HUES64 (cell line): ENCODE measurements around the gene HEXD.

Experiments
- H3K27ac ChIP-seq: 2 replicates; pipeline ENCODE4 v1.7.0; 2013; ENCODE audit warnings: low read depth, low read length, inconsistent platforms
- H3K27me3 ChIP-seq: 2 replicates; pipeline ENCODE4 v1.6.1; 2013; ENCODE audit warnings: mild to moderate bottlenecking, low read length; ENCODE audit not compliant: insufficient read depth
- H3K36me3 ChIP-seq: 2 replicates; pipeline ENCODE4 v1.6.1; 2013; ENCODE audit warnings: mild to moderate bottlenecking, low read length; ENCODE audit not compliant: insufficient read depth
- H3K4me1 ChIP-seq: 2 replicates; pipeline ENCODE4 v1.6.1; 2013; ENCODE audit warnings: mild to moderate bottlenecking, low read length, moderate library complexity; ENCODE audit not compliant: insufficient read depth
- H3K4me3 ChIP-seq: 2 replicates; pipeline ENCODE4 v1.5.1; 2013; ENCODE audit warnings: mild to moderate bottlenecking, low read length, moderate library complexity
- H3K9ac ChIP-seq: 2 replicates; pipeline ENCODE4 v1.6.1; 2013; ENCODE audit warnings: mild to moderate bottlenecking, low read depth, low read length
- H3K9me3 ChIP-seq: 2 replicates; pipeline ENCODE4 v1.6.1; 2013; ENCODE audit warnings: low read depth, low read length; ENCODE audit not compliant: insufficient read depth
- WGBS: fragments of 150-250, 120-280 bp; methylation state at CpG from one replicate; pipeline ENCODE4 v1.1.7; 2013; ENCODE audit warnings: missing lambda C conversion rate; 5-methylcytosine and 5-hydroxymethylcytosine counted together

Gene HEXD

DNA sequence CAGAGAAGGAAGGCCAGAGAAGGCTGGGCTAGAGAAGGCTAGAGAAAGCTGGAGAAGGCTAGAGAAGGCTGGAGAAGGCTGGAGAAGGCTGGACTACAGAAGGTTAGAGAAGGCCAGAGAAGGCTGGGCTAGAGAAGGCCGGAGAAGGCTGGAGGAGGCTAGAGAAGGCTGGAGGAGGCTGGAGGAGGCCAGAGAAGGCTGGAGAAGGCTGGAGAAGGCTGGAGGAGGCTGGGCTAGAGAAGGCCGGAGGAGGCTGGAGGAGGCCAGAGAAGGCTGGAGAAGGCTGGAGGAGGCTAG lies 6.7 kb downstream of the HEXD start:
- Histone ChIP-seq H3K27ac (no peak overlapping the region), H3K36me3 (peaks cover 10% of the 10 kb centered on the region; the same call in 1 of the 2 replicates), H3K9ac (no peak overlapping the region), H3K27me3 (no peaks in the 10 kb centered on the region), H3K4me1 (no peaks in the 10 kb centered on the region), H3K9me3 (no peaks in the 10 kb centered on the region), H3K4me3 (no peak overlapping the region)
- WGBS: 93% methylated on average over 2 of the region's 2 CpGs

DNA sequence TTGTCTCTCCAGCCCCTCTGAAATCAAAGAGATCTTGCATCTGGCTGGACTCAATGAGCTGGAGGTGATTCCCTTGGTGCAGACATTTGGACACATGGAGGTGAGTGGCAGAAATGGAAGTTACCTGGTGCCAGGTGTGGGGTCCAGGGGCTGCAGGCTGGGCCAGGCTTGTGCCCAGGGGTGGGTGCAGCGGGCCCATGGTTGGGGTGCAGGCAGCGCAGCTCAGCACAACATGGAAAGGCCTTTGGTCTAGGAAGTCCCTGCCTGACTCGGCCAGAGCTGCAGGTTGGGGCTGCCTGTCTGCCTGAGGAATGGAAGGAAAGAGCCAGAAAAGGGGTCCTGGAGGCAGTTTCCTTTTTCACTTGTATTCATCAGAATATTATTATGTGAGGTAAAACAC lies 10.4 kb downstream of the HEXD start:
- H3K9ac ChIP-seq: no peak overlapping the region
- 98% methylated on average over 3 of the region's 3 CpGs for WGBS
- no peaks in the 10 kb centered on the region for H3K27me3 ChIP-seq
- H3K9me3 ChIP-seq: no peaks in the 10 kb centered on the region
- no peaks in the 10 kb centered on the region for H3K36me3 ChIP-seq
- H3K27ac ChIP-seq: no peak overlapping the region
- H3K4me3 ChIP-seq: no peak overlapping the region
- H3K4me1 ChIP-seq: no peaks in the 10 kb centered on the region

DNA sequence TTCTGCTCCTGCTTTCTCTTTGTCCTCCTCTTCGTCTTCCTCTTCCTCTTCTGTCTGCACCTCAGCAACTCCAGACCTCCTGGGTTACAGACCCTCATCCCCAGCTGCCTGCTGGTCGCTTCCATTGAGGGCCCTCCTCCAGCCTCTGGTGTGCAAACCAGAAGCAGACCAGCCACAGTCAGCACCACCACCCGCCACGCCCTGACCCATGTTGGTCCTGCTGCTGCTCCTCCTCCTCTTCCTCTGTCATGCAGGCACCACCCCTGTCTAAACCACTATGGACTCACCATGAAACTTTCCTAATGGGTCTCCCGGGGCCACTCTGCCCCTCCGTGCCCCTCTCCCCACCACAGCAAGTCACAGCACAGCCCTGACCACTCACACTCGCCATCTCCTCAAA lies 11.7 kb downstream of the HEXD start:
- H3K4me1 ChIP-seq: no peaks in the 10 kb centered on the region
- 77% methylated on average over 7 of the region's 7 CpGs for WGBS
- no peak overlapping the region for H3K4me3 ChIP-seq
- H3K36me3 ChIP-seq: no peaks in the 10 kb centered on the region
- no peak overlapping the region for H3K27ac ChIP-seq
- no peak overlapping the region for H3K9ac ChIP-seq
- H3K9me3 ChIP-seq: no peaks in the 10 kb centered on the region
- H3K27me3 ChIP-seq: no peaks in the 10 kb centered on the region

DNA sequence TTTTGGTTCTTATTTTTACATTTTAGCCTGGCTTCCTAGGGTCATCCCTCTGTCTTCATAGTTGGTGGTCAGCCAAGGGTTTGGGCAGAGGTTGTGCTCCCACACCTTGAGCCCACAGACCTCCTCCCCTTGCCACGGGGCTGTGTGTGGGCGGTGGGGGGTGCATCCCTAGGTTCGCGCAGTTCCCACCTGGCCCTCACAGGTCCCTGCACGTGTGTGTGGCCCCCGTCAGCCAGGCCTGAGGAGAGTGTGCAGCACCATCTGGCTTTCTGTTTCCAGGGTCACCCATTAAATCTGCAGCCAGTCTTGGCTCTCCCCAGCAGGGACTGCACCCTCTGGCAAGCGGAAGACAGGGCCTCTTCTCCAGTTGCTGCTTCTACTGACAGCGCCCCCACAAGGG lies 13.9 kb downstream of the HEXD start:
- 95% methylated on average over 8 of the region's 8 CpGs for WGBS
- Histone ChIP-seq H3K36me3 (no peaks in the 10 kb centered on the region), H3K9ac (no peak overlapping the region), H3K9me3 (no peaks in the 10 kb centered on the region), H3K4me1 (no peaks in the 10 kb centered on the region), H3K4me3 (no peak overlapping the region), H3K27me3 (no peaks in the 10 kb centered on the region), H3K27ac (no peak overlapping the region)

DNA sequence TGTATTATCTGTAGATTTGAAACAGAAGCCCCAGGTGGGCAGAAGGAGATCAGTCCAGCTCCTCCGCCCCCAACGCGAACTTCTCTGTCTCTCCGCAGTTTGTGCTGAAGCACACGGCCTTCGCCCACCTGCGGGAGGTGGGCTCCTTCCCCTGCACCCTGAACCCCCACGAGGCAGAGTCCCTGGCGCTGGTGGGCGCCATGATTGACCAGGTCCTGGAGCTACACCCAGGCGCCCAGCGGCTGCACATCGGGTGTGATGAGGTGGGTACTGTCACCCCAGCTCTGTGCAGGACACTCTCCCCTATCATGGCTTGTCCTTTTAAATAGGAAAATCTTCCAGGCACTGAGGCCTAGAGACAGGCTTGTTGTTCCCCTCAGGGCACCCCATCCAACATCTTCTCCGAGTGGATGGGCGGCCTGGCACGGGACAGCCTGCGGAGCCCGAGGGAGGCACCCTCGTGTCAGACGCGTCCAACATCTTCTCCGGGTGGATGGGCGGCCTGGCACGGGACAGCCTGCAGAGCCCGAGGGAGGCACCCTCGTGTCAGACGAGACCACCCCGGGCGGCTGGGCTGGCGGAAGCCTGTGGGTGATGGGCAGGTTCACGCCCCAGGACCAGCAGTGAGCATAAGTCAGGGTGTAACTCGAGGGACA lies 15.5 kb downstream of the HEXD start:
- Histone ChIP-seq H3K9ac (no peak overlapping the region), H3K27ac (no peak overlapping the region), H3K9me3 (no peaks in the 10 kb centered on the region), H3K36me3 (no peaks in the 10 kb centered on the region), H3K4me1 (no peaks in the 10 kb centered on the region), H3K4me3 (no peak overlapping the region), H3K27me3 (no peaks in the 10 kb centered on the region)
- 91% methylated on average over 32 of the region's 32 CpGs for WGBS

DNA sequence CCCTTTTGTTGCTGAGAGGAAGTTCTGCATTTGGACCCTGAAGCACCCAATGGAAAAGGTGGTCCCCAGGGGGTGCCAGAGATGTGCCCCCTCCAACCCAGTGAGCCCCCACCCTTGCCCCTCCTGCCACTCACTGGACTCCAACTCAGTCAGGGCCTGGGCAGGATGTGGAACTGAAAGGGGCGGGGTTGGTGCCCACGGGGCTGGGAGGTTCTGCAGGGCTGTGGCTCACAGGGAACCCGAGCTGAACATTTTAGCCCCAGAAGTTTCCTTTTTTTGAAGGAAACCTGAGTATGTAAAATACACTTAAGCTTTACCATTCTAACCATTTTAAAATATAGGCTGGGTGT lies 16.0 kb downstream of the HEXD start:
- 71% methylated on average over 3 of the region's 3 CpGs for WGBS
- Histone ChIP-seq H3K4me1 (no peaks in the 10 kb centered on the region), H3K27me3 (no peaks in the 10 kb centered on the region), H3K27ac (no peak overlapping the region), H3K9ac (no peak overlapping the region), H3K4me3 (no peak overlapping the region), H3K36me3 (no peaks in the 10 kb centered on the region), H3K9me3 (no peaks in the 10 kb centered on the region)

DNA sequence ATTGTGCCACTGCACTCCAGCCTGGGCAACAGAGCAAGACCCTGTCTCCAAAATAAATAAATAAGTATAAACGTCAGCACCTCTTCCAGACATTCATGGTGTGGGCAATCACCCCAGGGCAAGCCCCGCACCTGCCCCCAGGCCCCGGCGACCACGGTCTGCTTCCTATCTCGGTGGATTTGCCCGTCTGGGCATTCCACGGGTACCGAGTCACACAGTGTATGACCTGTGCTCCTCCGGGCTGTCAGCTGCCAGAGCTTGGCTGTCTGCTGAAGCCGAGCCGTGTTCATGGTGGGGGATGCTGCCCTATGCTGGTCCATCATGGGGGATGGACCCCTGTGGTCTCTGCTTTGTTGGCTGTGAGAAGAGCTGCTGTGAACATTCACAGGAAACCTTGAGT lies 17.0 kb downstream of the HEXD start:
- H3K4me1 ChIP-seq: no peaks in the 10 kb centered on the region
- no peaks in the 10 kb centered on the region for H3K27me3 ChIP-seq
- H3K36me3 ChIP-seq: no peaks in the 10 kb centered on the region
- no peak overlapping the region for H3K4me3 ChIP-seq
- H3K27ac ChIP-seq: no peak overlapping the region
- no peak overlapping the region for H3K9ac ChIP-seq
- 77% methylated on average over 12 of the region's 12 CpGs for WGBS
- H3K9me3 ChIP-seq: no peaks in the 10 kb centered on the region

DNA sequence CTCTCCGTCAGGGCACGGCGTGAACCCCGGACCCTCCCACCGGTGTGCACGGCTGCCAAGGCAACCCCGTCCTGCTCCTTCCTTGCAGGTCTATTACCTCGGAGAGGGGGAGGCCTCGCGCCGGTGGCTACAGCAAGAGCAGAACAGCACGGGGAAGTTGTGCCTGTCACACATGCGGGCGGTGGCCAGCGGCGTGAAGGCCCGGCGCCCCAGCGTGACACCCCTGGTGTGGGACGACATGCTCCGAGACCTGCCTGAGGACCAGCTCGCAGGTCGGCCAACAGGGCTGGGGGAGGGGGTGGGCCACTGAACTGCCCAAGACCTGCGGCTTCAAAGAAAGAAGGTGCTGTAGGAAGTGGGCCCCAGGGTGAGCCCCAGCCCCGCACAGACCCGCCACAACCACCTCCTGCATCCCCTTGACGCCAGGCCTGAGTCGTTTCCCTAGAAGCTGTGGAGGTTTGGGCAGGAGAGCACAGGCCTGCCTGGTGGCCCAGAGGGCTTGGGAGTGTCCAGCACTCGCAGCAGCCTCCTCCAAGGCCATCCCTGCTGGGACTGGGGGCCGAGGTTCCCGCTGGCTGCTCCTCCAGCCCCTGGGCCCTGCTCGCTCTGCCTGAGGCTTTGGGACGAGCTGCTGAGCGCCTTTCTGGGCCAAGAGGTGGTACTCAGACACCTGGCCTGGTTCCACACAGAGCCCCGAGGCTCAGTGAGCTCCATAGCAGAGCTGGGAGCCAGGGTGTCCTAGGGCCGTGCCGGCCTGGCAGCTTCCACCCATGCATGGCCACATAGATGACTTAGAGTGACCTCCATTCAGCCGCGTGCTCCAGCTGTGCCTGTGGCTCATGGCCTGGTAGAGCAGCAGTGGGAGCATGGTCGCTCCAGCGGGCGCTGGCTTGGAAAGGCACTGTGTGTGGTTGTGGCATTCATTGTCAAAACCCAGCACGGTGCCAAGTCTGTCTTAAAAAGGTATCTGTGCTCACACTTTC lies 17.7 kb downstream of the HEXD start:
- WGBS: 84% methylated on average over 43 of the region's 43 CpGs
- H3K27ac ChIP-seq: no peak overlapping the region
- H3K4me3 ChIP-seq: no peak overlapping the region
- no peaks in the 10 kb centered on the region for H3K36me3 ChIP-seq
- no peaks in the 10 kb centered on the region for H3K9me3 ChIP-seq
- H3K27me3 ChIP-seq: no peaks in the 10 kb centered on the region
- 0 out of 2 replicates have a peak, but pooled peaks cover 7% of the 10 kb centered on the region for H3K4me1 ChIP-seq
- no peak overlapping the region for H3K9ac ChIP-seq

DNA sequence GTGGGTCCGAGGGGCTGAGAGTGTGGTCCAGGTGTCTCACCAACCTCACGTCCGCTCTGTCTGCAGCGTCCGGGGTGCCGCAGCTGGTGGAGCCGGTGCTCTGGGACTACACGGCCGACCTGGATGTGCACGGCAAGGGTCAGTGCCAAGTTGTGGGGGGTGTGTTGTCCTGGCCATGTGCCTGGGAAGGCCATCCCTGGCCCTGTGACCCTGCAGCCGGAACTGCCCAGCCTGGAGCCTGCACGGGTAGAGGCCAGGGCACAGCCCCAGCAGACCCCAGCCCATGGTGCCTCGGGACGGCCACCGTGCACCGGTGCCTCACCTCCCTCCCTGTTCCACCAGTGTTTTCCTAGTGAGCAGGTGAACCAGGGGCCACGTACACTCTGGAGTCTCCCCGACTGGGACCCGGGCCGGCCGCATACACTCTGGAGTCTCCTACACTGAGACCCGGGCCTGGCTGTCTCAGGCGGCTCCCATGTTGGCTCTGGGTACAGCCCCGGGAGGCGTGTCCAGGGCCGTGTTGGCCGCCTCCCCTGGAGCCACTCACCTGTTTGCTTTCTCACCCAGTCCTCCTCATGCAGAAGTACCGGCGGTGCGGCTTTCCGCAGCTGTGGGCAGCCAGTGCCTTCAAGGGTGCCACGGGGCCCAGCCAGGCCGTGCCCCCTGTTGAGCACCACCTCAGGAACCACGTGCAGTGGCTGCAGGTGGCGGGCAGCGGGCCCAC lies 18.6 kb downstream of the HEXD start:
- 94% methylated on average over 36 of the region's 36 CpGs for WGBS
- H3K27ac ChIP-seq: no peak overlapping the region

DNA sequence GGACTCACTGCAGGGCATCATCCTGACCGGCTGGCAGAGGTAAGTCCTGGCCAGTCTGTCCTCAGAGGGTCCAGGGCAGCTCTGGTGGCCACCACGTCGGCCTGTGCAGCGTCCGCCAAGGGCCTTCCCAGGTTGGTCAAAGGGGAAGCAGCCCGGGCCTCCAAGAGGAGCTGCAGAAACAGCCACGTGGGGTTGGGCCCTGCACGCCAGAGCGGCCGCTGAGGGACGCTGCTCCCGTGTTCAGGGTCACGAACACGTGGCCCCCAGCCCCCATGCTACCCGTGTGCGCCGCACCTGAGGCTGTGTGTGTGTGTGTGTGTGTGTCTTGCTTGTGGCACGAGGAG lies 19.1 kb downstream of the HEXD start:
- Histone ChIP-seq H3K4me3 (no peak overlapping the region), H3K36me3 (0 out of 2 replicates have a peak, but pooled peaks cover 7% of the 10 kb centered on the region), H3K4me1 (0 out of 2 replicates have a peak, but pooled peaks cover 7% of the 10 kb centered on the region), H3K9me3 (no peaks in the 10 kb centered on the region), H3K9ac (no peak overlapping the region), H3K27ac (no peak overlapping the region), H3K27me3 (no peaks in the 10 kb centered on the region)
- 92% methylated on average over 18 of the region's 18 CpGs for WGBS

More for the DNA sequence above, 18.6 kb downstream of the HEXD start:
- Histone ChIP-seq H3K9ac (no peak overlapping the region), H3K4me3 (no peak overlapping the region), H3K36me3 (0 out of 2 replicates have a peak, but pooled peaks cover 2% of the 10 kb centered on the region), H3K9me3 (no peaks in the 10 kb centered on the region), H3K27me3 (no peaks in the 10 kb centered on the region), H3K4me1 (0 out of 2 replicates have a peak, but pooled peaks cover 7% of the 10 kb centered on the region)
